LNCaP clone FGC (cell line): ENCODE measurements around the gene MSLN.
"Not testable (repeated sequence)": the region's sequence is repeated elsewhere in the genome, so short reads cannot be mapped to it uniquely, and the experiment has no call there.

Experiments used
- DNase-seq: peaks from one replicate; pipeline ENCODE4 v3.0.0-alpha.2; 2011; ENCODE audit warnings: low read depth
- H3K4me3 ChIP-seq: 2 replicates; pipeline ENCODE4 v1.5.1; 2011; ENCODE audit warnings: mild to moderate bottlenecking, low read depth, low read length, control low read depth
- TF ChIP-seq, protein P1 (sequence below): IDR thresholded peaks from 2 replicates; pipeline ENCODE4 v1.5.1; 2012; ENCODE audit warnings: mild to moderate bottlenecking; ENCODE audit not compliant: control insufficient read depth, insufficient read depth; ENCODE audit errors: extremely low read depth

Gene MSLN

DNA sequence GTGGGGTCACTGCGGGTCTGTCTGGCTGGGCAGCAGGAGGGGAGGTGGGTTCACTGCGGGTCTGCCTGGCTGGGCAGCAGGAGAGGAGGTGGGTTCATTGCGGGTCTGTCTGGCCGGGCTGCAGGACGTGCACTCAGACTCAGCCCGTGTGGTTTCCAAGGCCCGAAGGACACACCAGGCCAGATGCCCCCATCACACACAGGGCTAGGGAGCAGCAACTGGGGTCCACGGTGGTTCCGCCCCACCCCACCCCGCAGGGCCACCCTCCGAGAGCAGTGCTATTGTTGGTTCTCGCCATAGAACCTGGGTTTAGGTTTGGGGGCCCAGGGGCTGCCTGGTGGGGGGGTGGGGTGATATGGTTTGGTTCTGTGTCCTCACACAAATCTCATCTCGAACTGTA is 13.9 kb upstream of the MSLN start:
- DNase-seq = no peak
- TF ChIP-seq, protein P1, sequence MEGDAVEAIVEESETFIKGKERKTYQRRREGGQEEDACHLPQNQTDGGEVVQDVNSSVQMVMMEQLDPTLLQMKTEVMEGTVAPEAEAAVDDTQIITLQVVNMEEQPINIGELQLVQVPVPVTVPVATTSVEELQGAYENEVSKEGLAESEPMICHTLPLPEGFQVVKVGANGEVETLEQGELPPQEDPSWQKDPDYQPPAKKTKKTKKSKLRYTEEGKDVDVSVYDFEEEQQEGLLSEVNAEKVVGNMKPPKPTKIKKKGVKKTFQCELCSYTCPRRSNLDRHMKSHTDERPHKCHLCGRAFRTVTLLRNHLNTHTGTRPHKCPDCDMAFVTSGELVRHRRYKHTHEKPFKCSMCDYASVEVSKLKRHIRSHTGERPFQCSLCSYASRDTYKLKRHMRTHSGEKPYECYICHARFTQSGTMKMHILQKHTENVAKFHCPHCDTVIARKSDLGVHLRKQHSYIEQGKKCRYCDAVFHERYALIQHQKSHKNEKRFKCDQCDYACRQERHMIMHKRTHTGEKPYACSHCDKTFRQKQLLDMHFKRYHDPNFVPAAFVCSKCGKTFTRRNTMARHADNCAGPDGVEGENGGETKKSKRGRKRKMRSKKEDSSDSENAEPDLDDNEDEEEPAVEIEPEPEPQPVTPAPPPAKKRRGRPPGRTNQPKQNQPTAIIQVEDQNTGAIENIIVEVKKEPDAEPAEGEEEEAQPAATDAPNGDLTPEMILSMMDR = no peak

DNA sequence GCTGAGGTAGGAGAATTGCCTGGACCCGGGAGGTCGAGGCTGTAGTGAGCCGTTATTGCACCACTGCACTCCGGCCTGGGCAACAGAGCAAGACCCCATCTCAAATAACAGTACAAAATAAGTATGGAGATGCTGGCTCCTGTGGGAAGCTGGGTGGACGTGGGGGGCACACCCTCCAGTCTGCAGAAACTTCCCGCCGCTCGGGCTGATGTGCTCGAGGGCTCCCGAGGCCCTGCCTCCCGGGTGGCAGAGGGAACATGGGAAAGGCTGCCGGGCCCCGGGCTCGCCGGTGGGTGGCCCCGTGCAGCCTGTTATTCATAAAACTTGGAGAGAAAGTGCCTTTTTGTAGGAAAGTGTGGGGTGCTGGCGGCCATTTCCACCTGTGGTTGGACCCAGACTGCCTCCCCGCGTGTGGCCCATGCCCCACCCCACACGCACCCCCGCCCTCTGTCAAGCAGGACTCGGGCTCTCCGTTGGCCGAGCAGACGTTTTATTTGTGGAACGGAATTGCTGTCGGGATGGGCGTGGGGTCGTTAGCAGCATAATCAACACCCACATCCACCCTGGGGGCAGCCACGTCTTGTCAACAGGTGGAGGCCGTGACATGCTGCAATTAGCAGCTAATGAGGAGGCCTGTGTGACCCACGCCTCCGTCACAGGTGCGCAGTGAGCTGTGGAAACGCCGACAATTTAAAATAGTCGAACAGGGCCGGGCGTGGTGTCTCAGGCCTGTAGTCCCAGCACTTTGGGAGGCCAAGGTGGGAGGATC is 12.4 kb upstream of the MSLN start:
- TF ChIP-seq, protein P1 = no peak
- no peak overlapping the region for H3K4me3 ChIP-seq
- no peak for DNase-seq

More for the DNA sequence above, 13.9 kb upstream of the MSLN start:
- no peak overlapping the region for H3K4me3 ChIP-seq

DNA sequence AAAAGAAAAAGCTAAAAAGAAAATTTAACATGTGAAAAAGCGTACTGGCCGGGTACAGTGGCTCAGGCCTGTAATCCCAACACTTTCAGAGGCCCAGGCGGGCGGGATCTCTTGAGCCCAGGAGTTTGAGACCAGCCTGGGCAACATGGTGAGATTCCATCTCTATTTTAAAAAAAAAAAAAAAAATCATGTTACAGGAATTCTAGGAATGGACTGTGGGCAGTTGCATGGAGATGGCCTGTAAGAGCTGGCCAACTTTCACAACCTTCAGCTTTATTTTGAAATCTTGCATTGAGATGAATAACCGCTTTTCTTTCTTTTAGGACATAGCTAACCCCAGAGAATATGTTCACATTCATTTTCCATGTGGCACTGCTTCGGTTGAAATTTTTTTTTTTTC is 11.5 kb upstream of the MSLN start:
- TF ChIP-seq, protein P1 = no peak
- DNase-seq = no peak
- no peak overlapping the region for H3K4me3 ChIP-seq

DNA sequence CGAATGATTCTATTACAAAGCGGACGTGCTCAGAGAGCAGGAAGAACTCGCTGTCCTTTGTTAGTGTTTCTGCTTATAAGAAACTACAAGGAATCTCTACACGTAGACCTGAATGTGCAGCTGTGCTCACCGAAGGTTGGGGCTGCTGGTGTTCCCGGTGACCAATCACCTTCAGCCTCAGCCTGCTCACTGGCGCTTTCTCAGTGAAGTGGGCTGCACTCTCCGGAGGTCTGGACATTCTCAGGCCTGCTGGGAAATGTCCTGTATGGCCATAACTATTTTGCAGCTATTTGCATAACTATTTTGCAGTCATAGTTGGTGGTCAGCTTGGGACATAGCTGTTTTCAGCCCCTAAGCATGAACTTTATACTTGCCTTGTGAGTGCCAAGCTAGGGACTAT is 10.0 kb upstream of the MSLN start:
- no peak overlapping the region for H3K4me3 ChIP-seq
- TF ChIP-seq, protein P1 = no peak
- DNase-seq = no peak

DNA sequence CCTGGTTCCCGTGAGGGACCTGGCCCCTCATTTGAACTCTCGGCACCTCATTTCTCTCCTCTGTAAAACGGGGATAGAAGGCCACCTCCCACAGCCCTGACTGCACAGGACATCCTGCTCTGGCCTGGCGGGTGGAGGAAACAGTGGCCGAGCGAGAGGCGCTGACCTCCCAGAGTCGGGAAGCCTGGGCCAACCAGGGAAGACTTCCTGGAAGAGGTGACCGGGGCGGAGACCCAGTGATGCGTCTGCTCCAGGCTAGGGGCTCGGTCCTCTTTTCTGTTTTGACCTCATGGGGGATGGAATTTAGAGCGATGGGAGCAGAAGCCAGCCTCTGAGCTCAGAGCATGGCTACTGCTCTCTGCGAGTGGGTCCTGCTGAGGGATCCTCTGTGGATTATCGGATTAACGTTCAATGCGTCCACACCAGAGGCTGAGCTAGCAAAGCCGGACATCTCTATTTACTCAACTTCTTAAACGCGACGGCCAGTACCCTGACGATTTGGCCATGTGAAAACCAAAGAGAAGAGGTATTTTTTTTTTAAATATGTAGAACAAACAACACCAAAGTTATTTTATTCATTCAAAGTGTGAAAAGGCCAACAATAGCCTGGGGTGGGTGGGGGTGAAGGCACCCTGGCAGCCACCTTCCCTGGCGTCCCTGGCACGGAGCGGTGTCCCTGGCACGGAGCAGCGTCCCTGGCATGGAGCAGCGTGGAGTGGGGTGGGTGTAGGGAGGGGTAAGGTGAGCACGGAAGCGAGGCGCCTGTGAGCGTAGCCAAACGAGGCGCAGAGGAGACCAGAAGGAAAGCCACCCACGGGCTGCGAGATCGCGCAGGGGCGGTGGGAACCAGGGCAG is 9.2 kb upstream of the MSLN start:
- TF ChIP-seq, protein P1 = no peak
- DNase-seq = no peak
- no peak overlapping the region for H3K4me3 ChIP-seq

DNA sequence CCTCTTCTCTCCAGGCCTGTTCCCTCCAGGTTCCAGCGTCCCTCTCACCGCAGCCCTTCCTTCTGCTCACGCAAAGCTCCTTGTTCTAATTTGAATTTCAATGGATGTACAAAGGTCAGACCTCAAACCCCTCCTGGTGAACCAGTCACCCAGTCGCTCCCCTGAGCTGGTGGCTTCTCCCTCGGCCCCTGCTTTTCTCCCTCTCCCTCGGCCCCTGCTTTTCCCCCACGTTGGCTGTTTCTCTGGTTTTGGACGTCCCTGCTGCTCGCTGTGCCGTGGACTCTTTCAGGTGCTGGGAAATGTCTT is 8.6 kb upstream of the MSLN start:
- DNase-seq = no peak
- H3K4me3 ChIP-seq = no peak overlapping the region
- TF ChIP-seq, protein P1 = no peak

DNA sequence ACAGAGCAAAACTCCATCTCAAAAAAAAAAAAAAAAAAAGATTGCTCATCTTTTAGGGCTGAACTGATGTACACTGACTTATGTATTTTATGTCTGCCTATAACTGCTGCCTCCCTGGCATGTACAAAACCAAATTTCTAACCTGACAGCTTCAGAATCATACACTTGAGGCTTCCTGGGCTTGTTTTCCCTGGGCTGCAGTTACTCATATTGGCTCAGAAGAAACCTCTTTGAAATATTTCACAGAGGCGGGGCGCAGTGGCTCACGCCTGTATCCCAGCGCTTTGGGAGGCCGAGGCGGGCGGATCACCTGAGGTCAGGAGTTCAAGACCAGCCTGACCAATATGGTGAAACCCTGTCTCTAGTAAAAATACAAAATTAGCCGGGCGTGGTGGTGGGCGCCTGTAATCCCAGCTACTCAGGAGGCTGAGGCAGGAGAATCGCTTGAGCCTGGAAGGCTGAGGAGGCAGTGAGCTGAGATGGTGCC is 6.4 kb upstream of the MSLN start:
- not testable (repeated sequence) for DNase-seq, H3K4me3 ChIP-seq
